MM.1S (cell line): ENCODE results near the gene MAFF.

Experiments used
- EZH2 ChIP-seq: fragments of 300-600 bp; sonication (generic); optimal IDR thresholded peaks from 2 replicates; pipeline ENCODE3; 2017; ENCODE audit warnings: low read depth, mild to moderate bottlenecking, antibody characterized with exemption, low read length, mixed read lengths
- TF ChIP-seq, protein P1 (sequence below): fragments of 300-600 bp; sonication (generic); IDR thresholded peaks from 2 replicates; pipeline ENCODE4 v1.5.1; 2016; ENCODE audit warnings: antibody characterized with exemption, low read length, mixed read lengths

DNA sequence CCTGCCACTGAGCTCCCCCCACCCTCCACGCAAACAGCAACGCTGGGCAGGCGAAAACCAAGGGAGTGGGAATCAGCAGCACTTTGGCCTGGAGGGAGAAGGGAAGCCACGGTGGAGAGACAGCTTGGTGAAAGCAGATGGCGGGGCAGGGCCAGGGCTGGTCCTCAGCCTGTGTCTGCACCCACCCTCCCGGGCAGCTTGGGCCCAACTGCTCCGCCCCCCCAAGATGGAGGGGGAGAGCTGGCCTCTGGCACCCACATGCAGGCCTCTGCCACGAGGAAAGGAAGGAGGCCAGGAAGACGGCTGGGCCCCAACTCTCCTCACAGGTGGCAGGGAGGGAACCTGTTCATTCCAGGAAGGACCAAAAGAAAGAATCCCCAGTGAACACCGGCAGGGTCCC is 17.8 kb downstream of the MAFF start:
- TF ChIP-seq, protein P1, sequence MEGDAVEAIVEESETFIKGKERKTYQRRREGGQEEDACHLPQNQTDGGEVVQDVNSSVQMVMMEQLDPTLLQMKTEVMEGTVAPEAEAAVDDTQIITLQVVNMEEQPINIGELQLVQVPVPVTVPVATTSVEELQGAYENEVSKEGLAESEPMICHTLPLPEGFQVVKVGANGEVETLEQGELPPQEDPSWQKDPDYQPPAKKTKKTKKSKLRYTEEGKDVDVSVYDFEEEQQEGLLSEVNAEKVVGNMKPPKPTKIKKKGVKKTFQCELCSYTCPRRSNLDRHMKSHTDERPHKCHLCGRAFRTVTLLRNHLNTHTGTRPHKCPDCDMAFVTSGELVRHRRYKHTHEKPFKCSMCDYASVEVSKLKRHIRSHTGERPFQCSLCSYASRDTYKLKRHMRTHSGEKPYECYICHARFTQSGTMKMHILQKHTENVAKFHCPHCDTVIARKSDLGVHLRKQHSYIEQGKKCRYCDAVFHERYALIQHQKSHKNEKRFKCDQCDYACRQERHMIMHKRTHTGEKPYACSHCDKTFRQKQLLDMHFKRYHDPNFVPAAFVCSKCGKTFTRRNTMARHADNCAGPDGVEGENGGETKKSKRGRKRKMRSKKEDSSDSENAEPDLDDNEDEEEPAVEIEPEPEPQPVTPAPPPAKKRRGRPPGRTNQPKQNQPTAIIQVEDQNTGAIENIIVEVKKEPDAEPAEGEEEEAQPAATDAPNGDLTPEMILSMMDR = no peak
- TF ChIP-seq EZH2 = no peak
